Tibial artery (tissue), 4 donors: ENCODE data around the gene ODAD4.

ENCODE experiments used
- DNase-seq, 2 donors: peaks; one replicate each; pipeline ENCODE4 v3.0.0-alpha.2; 2019
- H3K27ac ChIP-seq, 2 donors: fragments of 200-600 bp; sonication (generic) in 1 of 2; 1 replicate in 1 of 2; 2 replicates in 1 of 2; pipeline ENCODE4 v1.5.1; 2018 to 2019; ENCODE audit warnings: mild to moderate bottlenecking in 1 of 2
- H3K27me3 ChIP-seq, 2 donors: fragments of 200-600 bp; sonication (generic) in 1 of 2; one replicate each; pipeline versions ENCODE4 v1.5.1 to v1.6.0; 2016 to 2019
- H3K36me3 ChIP-seq, 3 donors: fragments of 200-600 bp; sonication (generic) in 2 of 3; one replicate each; pipeline ENCODE4 v1.5.1; 2016 to 2019; ENCODE audit warnings: mild to moderate bottlenecking in 2 of 3
- H3K4me1 ChIP-seq, 4 donors: fragments of 200-600 bp; sonication (generic) in 2 of 4; 1 replicate in 3 of 4; 2 replicates in 1 of 4; pipeline ENCODE4 v1.5.1; 2016 to 2019
- H3K4me3 ChIP-seq, 2 donors: fragments of 200-600 bp; sonication (generic) in 1 of 2; 1 replicate in 1 of 2; 2 replicates in 1 of 2; pipeline ENCODE4 v1.5.1; 2018 to 2019; ENCODE audit warnings: mild to moderate bottlenecking in 2 of 2
- H3K9me3 ChIP-seq, 3 donors: fragments of 200-600 bp; sonication (generic) in 1 of 3; one replicate each; pipeline ENCODE4 v1.5.1; 2016 to 2019
- intact Hi-C: fragments of 100-400 bp; cut with DNase I; formaldehyde crosslinking; loops from one replicate; pipeline ENCODE4 v1.15.0; 2023; ENCODE audit warnings: low total_unique reads
- TF ChIP-seq, protein P1 (sequence below), 2 experiments: fragments of 200-600 bp in 1 of 2; fragments of 450-650 bp in 1 of 2; IDR thresholded peaks; one replicate each; pipeline ENCODE4 v1.5.1; 2017 to 2019; ENCODE audit warnings: antibody characterized with exemption in 2 of 2, mild to moderate bottlenecking in 1 of 2, moderate library complexity in 1 of 2

The ODAD4 gene

GRCh38 chr17:41996855-41997164, 66.4 kb downstream of the ODAD4 start:
- H3K4me3 ChIP-seq, result no peak overlapping the region
- no peaks in the 10 kb centered on the region for H3K4me1 ChIP-seq
- no peaks in the 10 kb centered on the region for H3K27me3 ChIP-seq
- peaks cover 83 to 98% (median 95%) of the 10 kb centered on the region in 3 donors for H3K36me3 ChIP-seq
- TF ChIP-seq, protein P1, sequence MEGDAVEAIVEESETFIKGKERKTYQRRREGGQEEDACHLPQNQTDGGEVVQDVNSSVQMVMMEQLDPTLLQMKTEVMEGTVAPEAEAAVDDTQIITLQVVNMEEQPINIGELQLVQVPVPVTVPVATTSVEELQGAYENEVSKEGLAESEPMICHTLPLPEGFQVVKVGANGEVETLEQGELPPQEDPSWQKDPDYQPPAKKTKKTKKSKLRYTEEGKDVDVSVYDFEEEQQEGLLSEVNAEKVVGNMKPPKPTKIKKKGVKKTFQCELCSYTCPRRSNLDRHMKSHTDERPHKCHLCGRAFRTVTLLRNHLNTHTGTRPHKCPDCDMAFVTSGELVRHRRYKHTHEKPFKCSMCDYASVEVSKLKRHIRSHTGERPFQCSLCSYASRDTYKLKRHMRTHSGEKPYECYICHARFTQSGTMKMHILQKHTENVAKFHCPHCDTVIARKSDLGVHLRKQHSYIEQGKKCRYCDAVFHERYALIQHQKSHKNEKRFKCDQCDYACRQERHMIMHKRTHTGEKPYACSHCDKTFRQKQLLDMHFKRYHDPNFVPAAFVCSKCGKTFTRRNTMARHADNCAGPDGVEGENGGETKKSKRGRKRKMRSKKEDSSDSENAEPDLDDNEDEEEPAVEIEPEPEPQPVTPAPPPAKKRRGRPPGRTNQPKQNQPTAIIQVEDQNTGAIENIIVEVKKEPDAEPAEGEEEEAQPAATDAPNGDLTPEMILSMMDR (IDR thresholded peaks at IDR 0.05), result no peak
- no peak for DNase-seq
- H3K9me3 ChIP-seq, result no peaks in the 10 kb centered on the region
- H3K27ac ChIP-seq, result no peak overlapping the region
- intact Hi-C loops, result no loop called here

DNA sequence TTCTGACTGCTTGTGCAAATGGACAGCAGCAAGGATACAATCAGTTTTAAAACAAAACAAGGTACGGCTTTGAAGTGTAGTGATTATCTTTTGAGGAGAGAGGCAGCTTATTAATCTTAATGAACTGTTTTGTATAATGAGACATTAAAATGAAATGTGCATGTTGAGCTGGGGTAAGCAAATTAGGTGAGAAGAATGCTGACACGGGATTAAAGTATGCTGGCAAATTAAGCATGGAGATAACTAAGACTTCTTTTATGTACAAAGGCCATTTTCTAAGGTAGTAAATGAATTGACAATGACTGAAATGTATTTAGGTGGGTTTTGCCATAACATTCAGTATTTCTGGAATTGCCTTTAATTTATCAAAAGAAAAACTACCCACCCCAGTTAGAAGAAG, 68.1 kb downstream of the ODAD4 start:
- no peaks in the 10 kb centered on the region for H3K27me3 ChIP-seq
- intact Hi-C loops, result no loop called here
- peaks cover 69 to 94% (median 90%) of the 10 kb centered on the region in 3 donors for H3K36me3 ChIP-seq
- no peak overlapping the region for H3K27ac ChIP-seq
- no peak overlapping the region for H3K4me3 ChIP-seq
- H3K9me3 ChIP-seq, result no peaks in the 10 kb centered on the region
- H3K4me1 ChIP-seq, result no peaks in the 10 kb centered on the region
- TF ChIP-seq, protein P1 (IDR thresholded peaks at IDR 0.05), result no peak
- no peak for DNase-seq

- H3K27ac ChIP-seq, result no peak overlapping the region
- no peaks in the 10 kb centered on the region for H3K27me3 ChIP-seq
- H3K4me3 ChIP-seq, result no peak overlapping the region
- H3K4me1 ChIP-seq, result peaks cover 0 to 5% (median 1%) of the 10 kb centered on the region in 4 donors
- TF ChIP-seq, protein P1 (IDR thresholded peaks at IDR 0.05), result no peak
- no peak for DNase-seq
- H3K36me3 ChIP-seq, result peaks cover 51 to 74% (median 71%) of the 10 kb centered on the region in 3 donors
- H3K9me3 ChIP-seq, result no peaks in the 10 kb centered on the region
- intact Hi-C loops, result loop anchor here (5.0 kb wide), 1 partner anchor 1848 kb away; no protein-coding TSS in a partner anchor
Observed at GRCh38 chr17:42000413-42001133, 70.2 kb downstream of the ODAD4 start.

GRCh38 chr17:42001729-42002128, 71.3 kb downstream of the ODAD4 start:
- TF ChIP-seq, protein P1 (IDR thresholded peaks at IDR 0.05), result no peak
- Histone ChIP-seq H3K9me3 (no peaks in the 10 kb centered on the region), H3K27ac (no peak overlapping the region), H3K4me3 (no peak overlapping the region), H3K36me3 (peaks cover 40 to 62% (median 60%) of the 10 kb centered on the region in 3 donors), H3K27me3 (no peaks in the 10 kb centered on the region), H3K4me1 (peaks cover 0 to 5% (median 1%) of the 10 kb centered on the region in 4 donors)
- no peak for DNase-seq
- intact Hi-C loops, result loop anchor here (5.0 kb wide), 1 partner anchor 1849 kb away; no protein-coding TSS in a partner anchor

DNA sequence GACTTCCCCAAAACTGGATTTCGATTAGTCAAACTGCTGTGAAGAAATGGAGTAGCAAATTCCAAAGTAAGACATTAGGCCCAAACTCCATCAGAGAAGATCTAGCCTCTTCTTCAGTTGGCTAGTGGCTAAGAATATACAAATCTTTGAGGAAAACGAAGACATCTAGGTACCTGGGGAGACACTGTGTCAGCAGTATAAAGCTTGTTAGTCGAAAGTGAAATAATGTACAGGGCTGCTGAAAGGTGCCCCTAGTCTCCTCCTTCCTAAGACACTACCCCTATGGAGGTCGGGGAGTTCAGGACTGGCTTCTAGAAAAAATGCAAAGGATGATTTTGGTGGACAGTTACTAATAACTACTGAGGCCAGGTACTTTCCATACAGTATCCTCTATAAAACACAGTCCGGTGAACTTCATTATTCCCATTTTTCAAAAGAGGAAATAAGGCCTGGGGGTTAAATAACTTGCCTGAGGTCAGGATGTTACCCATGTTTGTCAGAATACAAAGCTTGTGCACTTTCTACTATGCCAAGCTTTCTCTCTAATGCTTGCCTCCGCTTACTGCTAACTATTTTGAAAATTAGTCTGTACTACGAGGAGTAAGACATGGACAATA, 71.9 kb downstream of the ODAD4 start:
- Histone ChIP-seq H3K9me3 (no peaks in the 10 kb centered on the region), H3K36me3 (peaks cover 34 to 56% (median 54%) of the 10 kb centered on the region in 3 donors), H3K27ac (no peak overlapping the region), H3K27me3 (no peaks in the 10 kb centered on the region), H3K4me3 (no peak overlapping the region), H3K4me1 (peaks cover 0 to 8% (median 2%) of the 10 kb centered on the region in 4 donors)
- intact Hi-C loops, result loop anchor here (5.0 kb wide), 1 partner anchor 1850 kb away; no protein-coding TSS in a partner anchor
- no peak for DNase-seq
- TF ChIP-seq, protein P1 (IDR thresholded peaks at IDR 0.05), result no peak
